Measurements from ENCODE around the gene GRID1.

DNA sequence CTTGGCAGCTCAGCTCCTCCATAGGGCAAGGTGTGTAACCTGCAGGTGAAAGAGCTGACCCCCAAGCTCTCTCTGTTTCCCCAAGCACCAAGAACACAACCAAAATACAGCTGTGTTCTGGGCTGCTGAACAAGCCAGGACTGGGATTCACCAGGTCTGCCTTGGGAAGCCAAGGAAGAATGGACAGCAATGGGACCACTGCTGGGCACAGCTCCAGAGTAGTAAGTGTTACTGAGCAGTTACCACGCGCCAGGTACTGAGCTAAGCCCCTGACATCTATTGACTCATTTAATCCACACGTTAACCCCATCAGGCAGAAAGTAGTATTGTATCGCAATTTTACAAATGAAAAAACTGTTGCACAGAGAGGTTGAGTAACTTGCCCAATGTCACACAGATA lies 168.3 kb downstream of the GRID1 start:
- TF ChIP-seq SPI1 (IDR thresholded peaks at IDR 0.05; ENCODE audit: borderline replicate concordance, insufficient read depth, low read depth, low read length): no peak
- no peak for TF ChIP-seq MTA3 (IDR thresholded peaks at IDR 0.05; ENCODE audit: borderline replicate concordance, low read length)
- TF ChIP-seq RCOR1 (conservative IDR thresholded peaks at IDR 0.05; ENCODE audit: low read depth, low read length): no peak
- no peak for TF ChIP-seq NRF1 (conservative IDR thresholded peaks at IDR 0.05; ENCODE audit: low read depth, low read length)
- TF ChIP-seq SMC3 (IDR thresholded peaks at IDR 0.05; ENCODE audit: borderline replicate concordance, low read length): no peak
- TF ChIP-seq, protein P1, sequence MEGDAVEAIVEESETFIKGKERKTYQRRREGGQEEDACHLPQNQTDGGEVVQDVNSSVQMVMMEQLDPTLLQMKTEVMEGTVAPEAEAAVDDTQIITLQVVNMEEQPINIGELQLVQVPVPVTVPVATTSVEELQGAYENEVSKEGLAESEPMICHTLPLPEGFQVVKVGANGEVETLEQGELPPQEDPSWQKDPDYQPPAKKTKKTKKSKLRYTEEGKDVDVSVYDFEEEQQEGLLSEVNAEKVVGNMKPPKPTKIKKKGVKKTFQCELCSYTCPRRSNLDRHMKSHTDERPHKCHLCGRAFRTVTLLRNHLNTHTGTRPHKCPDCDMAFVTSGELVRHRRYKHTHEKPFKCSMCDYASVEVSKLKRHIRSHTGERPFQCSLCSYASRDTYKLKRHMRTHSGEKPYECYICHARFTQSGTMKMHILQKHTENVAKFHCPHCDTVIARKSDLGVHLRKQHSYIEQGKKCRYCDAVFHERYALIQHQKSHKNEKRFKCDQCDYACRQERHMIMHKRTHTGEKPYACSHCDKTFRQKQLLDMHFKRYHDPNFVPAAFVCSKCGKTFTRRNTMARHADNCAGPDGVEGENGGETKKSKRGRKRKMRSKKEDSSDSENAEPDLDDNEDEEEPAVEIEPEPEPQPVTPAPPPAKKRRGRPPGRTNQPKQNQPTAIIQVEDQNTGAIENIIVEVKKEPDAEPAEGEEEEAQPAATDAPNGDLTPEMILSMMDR (IDR thresholded peaks at IDR 0.05 in 2 of 3, conservative IDR thresholded peaks at IDR 0.05 in 1 of 3; ENCODE audit: control insufficient read depth in 2 of 3, extremely low read depth in 1 of 3, insufficient read depth in 1 of 3, low read depth in 3 of 3, low read length in 3 of 3): no peak
- no peak for TF ChIP-seq NR2C2 (IDR thresholded peaks at IDR 0.05; ENCODE audit: borderline replicate concordance, control insufficient read depth, insufficient read length, low read depth)
